LHCN-M2 (cell line): ENCODE results near the gene KCTD11. TPM values are rescaled to one million over a fixed set of nuclear protein-coding genes. Genes with fewer than 3 reads are reported as not detected.
"Not testable (repeated sequence)": the region's sequence is repeated elsewhere in the genome, so short reads cannot be mapped to it uniquely, and the experiment has no call there.

Source experiments
- DNase-seq: peaks from one replicate; pipeline ENCODE4 v3.0.0-alpha.2; 2012; ENCODE audit warnings: low read depth
- total RNA-seq: library from RNA; depleted of rRNA; stranded (reverse); fragments of >200 nt; gene quantifications from 2 replicates; pipeline ENCODE4 v1.2.3, GENCODE V29; 2014

KCTD11 gene
- total RNA-seq, 1 experiment from 2014 or later, result 9.0 TPM

DNA sequence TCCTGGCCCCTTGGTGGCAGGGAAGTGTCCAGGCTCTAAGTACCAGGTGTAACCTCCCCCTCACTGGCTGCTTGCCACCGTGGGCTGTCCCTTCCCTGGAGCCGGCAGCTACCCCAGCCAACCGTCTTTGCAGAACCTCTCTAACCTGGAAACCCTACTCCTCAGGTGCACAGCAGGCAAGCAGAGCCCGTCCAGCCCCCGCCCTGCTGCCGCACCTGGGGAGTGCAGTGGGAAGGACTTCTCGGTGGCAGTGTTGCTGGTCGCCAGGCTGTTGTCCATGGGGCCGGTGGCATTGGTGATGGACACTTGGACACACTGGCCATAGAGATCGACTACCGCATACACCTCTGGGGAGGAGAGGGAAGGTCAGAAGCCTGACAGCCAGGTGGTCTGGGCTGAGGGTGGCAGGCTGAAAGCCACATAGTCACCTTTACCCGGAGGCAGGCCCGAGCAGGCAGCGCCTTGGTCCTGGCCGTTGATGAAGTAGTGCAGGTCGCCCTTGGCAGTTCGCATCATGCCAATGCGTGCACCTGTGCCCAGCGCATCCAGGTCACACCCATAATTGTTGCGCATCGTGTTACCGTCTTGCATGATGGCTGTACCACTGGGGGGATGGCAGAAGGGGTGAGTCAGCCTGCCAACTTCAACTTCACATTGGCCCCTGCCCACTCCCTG lies 29.3 kb upstream of the KCTD11 start:
- no peak for DNase-seq

DNA sequence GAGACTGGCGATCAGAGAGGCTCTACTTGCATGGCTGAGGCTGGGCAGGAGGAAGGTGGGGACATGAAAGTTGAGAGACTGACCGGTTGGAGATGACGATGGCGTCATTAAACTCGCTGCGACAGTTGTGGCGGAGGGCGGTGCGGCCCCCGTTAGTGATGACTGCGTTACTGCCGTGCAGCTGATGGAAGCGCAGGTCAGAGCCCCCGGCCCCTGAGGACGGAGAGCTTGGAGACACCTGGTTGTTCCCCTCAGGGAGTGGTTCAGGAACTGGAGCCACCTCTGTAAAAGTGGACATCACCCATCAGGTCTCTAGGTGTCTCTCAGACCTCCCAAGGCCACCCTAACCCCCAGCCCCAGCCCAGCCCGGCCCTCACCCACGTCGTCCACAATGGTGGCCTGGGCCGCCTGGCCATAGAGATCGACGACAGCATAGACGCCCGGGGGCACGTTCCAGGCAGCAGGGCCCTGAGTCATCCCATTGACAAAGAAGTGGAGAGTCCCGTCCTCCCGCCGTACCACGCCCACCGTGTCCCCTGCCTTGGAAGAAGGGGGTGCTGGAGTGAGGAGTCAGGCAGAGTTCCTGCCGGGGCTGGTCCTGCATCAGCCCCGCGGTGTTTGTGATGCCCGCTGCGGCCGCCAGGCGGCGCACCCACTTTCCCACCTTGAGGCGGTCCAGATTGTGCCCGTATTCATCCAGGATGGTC lies 28.1 kb upstream of the KCTD11 start:
- no peak for DNase-seq

DNA sequence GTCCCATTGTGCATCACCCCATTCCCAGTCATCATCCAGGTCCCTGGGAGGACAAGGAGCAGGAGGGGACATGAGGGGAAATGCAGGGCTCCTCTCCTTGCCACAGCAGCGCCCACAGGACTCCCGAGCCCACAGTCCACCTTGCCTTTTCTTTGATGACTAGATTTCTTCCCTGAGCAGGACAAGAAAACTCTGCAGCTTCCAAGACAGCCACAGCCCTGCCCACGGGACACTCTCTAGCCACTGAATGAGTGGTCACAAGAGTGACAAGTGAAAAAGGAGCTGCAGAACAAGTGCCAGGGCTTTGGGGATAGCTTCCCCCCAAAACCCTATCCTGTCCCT lies 27.6 kb upstream of the KCTD11 start:
- DNase-seq, result no peak

DNA sequence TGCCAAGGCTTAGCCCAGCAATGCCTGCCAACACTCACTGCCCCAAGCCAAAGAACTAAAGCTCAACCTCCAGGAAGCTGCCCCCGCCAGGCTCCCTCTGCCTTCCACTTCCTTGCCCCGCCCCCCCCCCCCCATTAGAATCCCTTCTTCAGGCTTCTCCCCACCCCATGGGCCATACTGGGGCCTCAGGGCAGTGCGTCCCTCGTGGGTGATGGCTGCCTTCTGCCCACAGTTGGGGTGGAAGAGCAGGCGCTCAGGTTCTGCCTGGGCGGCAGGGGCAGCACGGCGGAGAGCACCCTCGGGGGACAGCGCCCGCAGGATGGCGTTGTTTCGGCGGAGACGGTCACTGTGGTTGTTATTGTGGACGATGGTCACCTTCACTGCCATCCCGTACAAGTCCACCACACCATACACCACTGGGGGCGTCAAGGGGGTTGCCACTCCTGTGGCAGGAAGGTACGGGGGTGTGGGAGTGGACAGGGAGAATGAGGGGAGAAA lies 26.9 kb upstream of the KCTD11 start:
- DNase-seq, result no peak

DNA sequence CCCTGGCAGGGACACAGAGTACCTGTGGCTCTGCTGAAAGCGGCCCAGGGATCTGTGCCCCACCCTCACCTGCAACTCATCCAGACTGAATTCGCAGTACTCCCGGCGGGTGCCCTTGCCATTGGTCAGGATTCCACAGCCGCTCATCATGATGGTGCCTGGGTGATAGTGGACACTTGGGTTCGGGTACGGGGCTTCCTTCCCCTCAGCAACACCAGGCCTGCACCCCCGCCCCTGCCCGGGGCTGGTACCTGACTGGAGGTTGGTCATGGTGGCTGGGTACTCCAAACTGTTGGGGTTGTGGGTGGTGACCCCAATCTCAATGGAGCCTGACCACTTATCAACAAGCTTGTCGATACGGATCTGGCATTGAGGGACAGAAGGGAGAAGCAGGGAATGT lies 25.8 kb upstream of the KCTD11 start:
- no peak for DNase-seq

DNA sequence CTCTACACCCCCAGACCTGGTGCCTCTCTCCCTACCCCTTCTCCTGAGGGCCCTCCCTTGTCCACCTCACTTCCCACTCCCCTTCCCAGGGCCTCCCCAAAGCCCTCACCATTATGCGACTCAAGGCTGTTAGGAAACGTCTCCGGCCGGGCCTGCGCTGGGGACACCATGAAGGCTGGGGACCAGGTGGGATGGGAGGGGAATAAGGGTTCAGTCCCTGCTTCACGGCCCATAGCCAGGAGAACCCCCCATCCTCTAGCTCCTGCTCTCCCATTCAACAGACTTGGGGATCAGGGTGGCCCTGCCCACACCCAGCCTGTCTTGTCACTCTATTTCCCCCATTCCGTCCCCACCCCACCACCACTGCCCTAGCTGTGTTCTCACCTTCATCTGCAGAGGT lies 24.9 kb upstream of the KCTD11 start:
- DNase-seq, result no peak

DNA sequence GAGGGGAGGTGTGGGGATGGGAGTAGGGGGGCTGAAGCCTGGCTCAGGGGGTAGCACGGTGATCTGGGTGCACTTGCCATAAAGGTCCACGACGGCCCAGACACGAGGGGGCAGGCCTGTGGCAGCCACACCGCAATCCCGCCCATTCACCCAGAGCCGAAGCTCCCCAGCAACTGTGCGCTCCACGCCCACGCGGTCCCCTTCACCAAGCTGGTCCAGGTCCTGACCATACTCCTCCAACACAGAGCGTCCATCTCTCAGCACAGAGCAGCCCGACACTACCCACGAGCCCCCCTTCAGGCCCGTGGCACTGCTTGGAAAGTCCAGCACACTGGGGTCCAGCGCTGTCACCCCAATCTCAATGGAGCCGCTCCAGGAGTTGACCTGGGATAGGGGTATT lies 24.5 kb upstream of the KCTD11 start:
- no peak for DNase-seq

DNA sequence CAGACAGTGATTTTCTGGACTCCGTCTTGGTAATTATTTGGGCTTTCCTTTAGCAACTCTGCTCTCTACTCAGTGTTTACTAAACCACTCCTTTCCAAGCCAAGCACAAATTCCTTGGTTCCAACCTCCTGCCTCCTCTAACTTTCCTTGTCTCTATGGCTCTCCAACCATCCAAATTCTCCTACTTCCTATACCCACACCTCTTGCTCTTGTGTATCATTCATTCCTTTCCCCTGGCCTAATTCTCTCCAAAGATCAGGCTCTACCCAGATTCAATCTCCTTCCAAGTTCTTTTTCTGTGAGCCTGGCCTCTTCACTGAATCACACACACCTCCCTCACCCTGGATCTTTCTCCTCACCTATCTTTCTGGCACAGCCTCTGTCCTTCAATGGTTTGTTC lies 24.0 kb upstream of the KCTD11 start:
- no peak for DNase-seq

DNA sequence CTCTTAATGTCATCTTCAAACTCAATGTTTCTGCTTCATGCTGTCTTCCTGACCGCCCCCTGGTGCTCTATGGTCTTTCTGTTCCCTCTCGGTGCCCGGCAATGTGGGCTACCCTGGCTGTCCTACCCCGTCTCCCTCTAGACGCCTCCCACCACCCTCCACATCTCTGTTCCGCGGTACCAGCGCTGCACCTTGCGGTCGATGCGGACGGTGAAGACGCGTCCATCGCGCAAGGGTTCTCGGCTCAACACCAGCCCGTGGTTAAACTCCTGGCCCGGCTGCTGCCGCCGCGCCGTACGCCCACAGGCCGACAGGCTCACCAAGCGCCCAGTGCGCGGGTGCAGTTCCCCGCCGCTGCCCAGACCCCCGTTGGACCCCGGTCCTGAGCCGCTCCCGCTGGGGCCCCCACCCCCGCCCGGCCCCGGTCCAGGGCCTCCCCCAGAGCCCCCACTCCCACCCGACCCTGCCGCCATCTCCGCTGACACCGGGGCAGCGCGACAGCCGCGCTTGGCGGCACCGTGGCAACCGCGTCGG lies 23.1 kb upstream of the KCTD11 start, which contains the start of gene NEURL4:
Gene NEURL4, minus strand, starts transcription at position 496 of the 534 bp plus-strand sequence. Its CDS starts 23 bp downstream, at position 473.
- no peak for DNase-seq

DNA sequence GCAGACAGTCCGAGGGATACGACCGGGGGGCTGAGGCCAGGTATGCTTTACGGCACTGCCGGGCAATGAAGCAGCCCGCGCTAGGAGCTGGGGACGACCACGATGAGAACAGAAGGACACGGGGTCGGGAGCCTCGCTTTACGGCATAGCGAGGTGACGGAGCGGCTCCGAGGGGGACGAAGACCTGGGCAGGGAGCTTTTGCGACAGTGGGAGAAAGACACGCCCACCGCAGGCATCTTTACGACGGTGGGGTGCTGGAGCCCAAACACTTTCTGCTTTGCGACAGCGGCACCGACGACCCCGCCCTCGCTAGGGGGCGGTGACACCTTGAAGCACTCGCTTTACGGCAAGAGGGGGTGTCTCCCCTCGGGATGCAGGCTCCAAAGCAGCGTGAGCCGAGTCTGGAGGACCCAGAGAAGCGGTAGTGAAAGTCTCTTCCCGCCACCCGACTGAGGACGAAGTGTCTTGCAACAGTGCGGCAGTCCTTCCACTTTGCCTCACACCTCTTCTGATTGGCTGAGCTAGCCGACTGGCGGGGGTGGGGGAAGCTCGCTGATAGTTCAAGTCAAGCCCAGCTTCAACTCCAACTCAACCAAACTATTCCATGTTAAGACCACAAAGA lies 22.5 kb upstream of the KCTD11 start:
- DNase-seq, result peak; percentile 99

DNA sequence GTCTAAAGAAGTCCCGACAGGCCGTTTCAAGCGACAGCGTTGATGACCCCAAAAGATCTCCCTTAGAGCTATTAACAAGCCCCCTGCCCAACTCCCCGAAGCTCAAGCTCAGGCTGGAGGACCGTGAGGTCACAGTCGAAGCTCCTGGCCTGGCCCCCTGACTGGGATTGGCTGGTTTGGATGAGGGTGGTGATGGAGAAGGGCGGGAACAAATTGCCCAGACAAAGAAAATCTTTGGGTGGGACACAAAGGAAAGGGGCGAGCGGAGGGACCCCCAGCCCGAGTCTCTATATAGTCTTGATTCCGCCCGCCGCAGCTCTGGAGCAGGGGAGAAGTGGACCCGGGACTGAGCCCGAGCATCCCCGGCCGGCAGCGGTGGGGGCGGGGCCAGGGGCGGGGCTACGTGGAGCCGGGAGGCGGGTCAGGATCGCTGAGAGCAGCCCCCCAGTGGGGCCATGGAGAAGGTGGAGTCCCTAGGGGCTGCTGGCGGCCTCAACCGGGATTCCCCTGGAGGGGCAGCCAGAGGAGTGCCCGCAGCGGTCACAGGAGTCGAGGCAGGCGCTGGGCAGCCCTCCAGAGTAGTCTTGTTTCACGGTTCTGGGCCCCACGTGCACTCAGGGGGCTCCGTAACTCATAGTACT lies 21.8 kb upstream of the KCTD11 start:
- peak; percentile 74 for DNase-seq

DNA sequence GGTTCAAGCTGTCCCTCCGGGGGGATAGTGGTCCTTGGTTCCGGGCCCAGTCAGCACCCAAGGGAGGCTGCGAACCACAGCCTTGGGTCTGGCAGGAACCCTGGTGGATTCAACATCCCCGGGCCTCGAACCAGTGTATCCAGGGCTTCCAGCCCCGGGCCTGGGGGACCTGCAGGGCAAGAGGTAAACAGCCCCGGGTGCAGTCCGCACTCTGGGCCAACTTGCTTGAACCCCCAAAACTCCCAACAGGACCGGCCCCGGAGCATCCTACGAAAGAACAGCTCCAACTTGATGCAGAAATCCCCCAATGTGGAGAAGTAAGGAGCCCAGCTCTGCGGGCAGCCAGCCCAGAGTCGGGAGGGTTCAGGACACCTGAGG lies 21.3 kb upstream of the KCTD11 start:
- DNase-seq, result no peak

DNA sequence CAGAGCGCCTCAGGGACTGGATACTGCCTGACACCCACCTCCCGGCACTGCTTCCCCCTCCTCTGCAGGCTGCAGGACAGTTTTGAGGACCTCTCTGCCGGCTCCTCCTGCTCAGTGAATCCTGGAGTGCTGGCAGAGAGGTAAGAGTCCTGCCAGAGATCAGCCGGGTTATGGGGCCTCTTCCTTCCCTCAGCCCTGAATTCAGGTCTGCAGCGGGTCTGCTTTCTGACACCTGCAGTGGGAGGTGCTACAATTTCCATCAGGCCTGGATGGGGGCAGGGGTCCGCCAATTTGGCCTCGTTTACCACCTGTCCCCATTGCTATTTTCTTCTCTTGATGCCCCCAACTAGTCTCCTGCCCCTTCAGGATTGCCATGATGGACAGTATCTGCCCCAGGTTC lies 19.9 kb upstream of the KCTD11 start:
- DNase-seq, result no peak

DNA sequence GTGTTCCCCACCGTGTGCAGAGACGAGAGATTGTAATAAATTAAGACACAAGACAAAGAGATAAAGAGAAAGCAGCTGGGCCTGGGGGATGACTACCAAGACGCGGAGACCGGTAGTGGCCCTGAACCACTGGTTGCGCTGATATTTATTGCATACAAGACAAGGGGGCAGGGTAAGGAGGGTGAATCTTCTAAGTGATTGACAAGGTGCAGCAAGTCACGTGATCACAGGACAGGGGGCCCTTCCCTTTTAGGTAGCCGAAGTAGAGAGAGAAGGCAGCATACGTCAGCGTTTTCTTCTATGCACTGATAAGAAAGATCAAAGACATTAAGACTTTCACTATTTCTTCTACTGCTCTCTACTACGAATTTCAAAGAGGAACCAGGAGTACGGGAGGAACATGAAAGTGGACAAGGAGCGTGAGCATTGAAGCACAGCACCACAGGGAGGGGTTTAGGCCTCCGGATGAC lies 19.3 kb upstream of the KCTD11 start:
- DNase-seq, result not testable (repeated sequence)

DNA sequence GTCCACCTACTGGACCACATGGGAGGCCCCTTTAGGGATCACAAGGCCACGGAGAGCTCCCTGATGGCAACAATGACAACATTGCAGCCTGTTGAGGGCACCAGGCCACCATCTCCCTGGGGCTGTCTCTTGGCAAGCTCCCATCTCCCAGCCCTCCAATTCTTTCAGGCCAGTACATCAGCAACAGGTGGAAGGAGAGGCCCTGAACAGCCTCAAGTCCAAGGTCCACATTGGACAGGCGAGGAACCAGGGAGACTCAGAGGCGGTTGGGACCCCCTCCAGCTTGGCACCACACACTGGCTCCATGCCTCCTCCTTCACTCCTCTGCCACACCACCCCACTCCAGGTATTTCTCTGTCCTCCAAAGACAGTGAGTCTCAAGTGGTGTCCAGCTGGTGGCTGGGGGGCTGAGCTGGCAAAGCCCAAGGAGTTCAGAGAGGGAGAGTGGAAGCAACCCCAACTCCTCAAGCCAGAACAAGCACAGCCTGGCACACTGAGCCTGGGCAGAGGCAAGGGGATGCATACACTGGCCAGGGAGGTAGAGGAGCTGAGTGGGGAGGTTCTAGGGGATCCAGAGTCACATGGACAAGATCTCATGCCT lies 16.9 kb upstream of the KCTD11 start:
- no peak for DNase-seq

DNA sequence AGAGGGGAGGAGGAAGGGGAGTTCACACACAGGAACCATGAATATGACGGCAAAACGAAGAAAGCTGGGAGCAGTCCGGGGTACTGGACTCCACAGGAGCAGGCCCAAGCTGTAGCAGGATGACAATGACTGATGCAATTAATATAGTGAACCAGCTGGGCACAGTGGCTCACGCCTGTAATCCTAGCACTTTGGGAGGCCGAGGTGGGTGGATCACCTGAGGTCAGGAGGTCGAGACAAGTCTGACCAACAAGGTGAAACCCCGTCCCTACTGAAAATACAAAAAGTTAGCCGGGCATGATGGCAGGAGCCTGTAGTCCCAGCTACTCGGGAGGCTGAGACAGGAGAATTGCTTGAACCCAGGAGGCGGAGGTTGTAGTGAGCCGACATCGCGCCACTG lies 16.2 kb upstream of the KCTD11 start:
- not testable (repeated sequence) for DNase-seq

DNA sequence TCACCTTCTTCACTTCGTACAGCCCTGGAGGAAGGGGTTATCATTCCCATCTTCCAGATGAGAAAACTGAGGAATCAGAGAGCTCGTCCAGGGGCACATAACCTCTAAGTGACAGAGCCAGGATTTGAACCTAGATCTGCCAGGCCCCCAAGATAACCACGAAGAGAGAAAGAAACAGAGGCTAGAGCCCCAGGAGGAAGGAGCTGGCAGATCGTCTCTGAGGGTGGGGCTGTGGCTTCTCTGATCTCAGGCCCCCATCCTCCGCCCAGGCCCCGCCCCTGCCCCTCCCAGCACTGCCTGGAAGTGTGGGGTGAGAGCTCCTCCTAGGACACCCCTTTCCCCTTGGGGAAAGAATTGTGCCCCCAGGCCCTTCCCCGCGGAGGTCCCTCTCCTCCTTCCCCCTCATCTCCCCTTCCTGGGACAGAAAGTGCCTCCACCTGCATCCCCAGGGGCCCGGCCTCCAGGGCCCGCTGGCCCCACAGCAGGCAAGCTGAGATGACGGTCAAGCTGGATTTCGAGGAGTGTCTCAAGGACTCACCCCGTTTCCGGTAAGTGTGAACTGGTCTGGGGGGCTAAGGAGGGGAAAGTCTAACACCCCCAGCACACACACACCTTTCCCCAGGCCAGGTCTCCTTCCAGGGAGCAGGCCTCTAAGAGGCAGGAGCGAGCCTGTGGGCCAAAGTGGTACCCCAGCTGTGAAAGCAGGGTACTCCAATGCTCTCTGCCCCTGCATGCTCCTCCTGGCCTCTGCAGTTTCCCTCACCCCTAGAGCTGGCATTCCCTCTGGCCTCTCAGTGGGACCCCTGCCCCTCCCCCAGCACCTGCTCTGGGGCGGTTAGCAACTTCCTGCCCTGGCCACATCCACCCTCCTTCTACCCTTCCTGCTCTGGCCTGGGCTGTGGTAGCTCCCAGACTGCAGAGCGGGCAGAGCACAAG lies 15.5 kb upstream of the KCTD11 start, which contains the start of gene ACAP1:
Gene ACAP1, plus strand, starts transcription at position 290 of the 936 bp plus-strand sequence. Its CDS starts 206 bp downstream, at position 496.
- no peak for DNase-seq

DNA sequence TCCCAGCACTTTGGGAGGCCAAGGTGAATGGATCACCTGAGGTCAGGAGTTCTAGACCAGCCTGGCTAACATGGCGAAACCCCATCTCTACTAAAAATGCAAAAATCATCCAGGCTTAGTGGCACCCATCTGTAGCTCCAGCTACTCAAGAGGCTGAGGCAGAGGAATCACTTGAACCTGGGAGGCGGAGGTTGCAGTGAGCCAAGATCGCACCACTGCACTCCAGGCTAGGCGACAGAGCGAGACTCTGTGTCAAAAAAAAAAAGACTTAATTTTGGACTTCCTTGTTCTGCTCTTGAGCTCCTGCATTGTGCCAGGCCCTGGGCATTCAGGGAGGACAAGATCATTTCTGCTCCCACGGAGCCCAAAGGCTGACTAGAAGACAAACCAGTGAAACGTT lies 14.4 kb upstream of the KCTD11 start:
- DNase-seq, result not testable (repeated sequence)

DNA sequence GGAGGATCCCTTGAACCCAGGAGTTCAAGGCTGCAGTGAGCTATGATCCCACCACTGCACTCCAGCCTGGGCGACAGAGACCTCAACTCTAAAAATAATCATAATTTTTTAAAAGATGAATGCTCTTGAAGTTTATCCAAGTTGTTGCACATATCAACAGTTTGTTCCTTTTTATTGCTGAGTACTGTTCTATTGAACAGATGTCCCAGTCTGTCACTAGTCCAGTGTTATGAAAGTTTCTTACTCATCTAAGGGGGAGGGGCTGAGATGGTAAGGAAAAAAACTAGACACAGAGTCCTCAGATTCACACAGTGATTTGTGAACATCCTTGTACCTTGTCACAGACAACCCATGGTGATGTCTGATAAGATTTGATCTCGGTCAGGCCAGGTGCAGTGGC lies 11.8 kb upstream of the KCTD11 start:
- DNase-seq, result peak; percentile 85

DNA sequence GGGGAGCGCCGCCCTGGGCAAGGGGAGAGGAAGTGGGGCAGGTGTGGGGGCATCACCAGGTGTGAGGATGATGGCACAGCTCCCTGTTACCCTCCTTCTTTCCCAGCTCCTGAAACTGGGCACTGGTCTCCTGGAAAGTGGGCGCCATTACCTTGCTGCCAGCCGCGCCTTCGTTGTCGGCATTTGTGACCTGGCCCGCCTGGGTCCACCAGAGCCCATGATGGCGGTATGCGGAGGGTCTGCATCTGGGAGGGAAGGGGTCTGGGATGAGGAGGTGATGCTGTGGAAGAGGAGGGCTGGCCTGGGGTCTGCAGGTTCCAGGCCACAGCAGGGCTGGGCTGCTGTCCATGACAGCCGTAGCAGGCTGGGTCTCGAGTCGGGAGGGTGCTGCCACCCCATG lies 10.1 kb upstream of the KCTD11 start:
- no peak for DNase-seq
